Neural progenitor cell (in vitro differentiated cells): ENCODE data around the gene CAMSAP3. TPM values are rescaled to one million over a fixed set of nuclear protein-coding genes. Genes with fewer than 3 reads are reported as not detected.

Source experiments
- DNase-seq: peaks from one replicate; pipeline ENCODE4 v3.0.0-alpha.2; 2016; ENCODE audit warnings: low spot score
- H2AFZ ChIP-seq: fragments of 200-600 bp; sonication (generic); replicated peaks from 2 replicates; pipeline ENCODE4 v1.6.1; 2016; ENCODE audit warnings: antibody characterized with exemption
- H3F3A ChIP-seq: fragments of 200-600 bp; sonication (generic); 2 replicates; pipeline ENCODE4 v1.6.1; 2016; ENCODE audit warnings: antibody characterized with exemption, low read depth
- H3K27ac ChIP-seq: fragments of 200-600 bp; sonication (generic); 2 replicates; pipeline ENCODE4 v1.5.1; 2016; ENCODE audit warnings: mild to moderate bottlenecking
- H3K27me3 ChIP-seq: fragments of 200-600 bp; sonication (generic); 2 replicates; pipeline ENCODE4 v1.6.1; 2016; ENCODE audit warnings: mild to moderate bottlenecking, moderate library complexity
- H3K36me3 ChIP-seq: fragments of 200-600 bp; sonication (generic); 2 replicates; pipeline ENCODE4 v1.5.1; 2016
- H3K4me1 ChIP-seq: fragments of 200-600 bp; sonication (generic); 2 replicates; pipeline ENCODE4 v1.6.1; 2016; ENCODE audit warnings: mixed run types
- H3K4me2 ChIP-seq: fragments of 200-600 bp; sonication (generic); 2 replicates; pipeline ENCODE4 v1.6.1; 2016
- H3K4me3 ChIP-seq: fragments of 200-600 bp; sonication (generic); 2 replicates; pipeline ENCODE4 v1.5.1; 2016
- H3K79me2 ChIP-seq: fragments of 200-600 bp; sonication (generic); 2 replicates; pipeline ENCODE4 v1.6.1; 2016; ENCODE audit warnings: low read depth
- H3K9ac ChIP-seq: fragments of 200-600 bp; sonication (generic); 2 replicates; pipeline ENCODE4 v1.6.1; 2016
- H3K9me3 ChIP-seq: fragments of 200-600 bp; sonication (generic); 2 replicates; pipeline ENCODE4 v1.5.1; 2016; ENCODE audit warnings: low read depth
- H4K20me1 ChIP-seq: fragments of 200-600 bp; sonication (generic); 2 replicates; pipeline ENCODE4 v1.6.1; 2016; ENCODE audit warnings: low read depth
- H3K27ac Mint-ChIP-seq: 3 replicates; pipeline ENCODE4 v1.8.0; 2021; ENCODE audit warnings: mixed read lengths
- H3K27me3 Mint-ChIP-seq: 2 replicates; pipeline ENCODE4 v1.8.0; 2022; ENCODE audit warnings: low read depth, mild to moderate bottlenecking, inconsistent platforms, moderate library complexity, mixed read lengths; ENCODE audit not compliant: insufficient read depth
- H3K36me3 Mint-ChIP-seq: 3 replicates; pipeline ENCODE4 v1.8.0; 2021; ENCODE audit warnings: mixed read lengths
- H3K4me1 Mint-ChIP-seq: 3 replicates; pipeline ENCODE4 v1.8.0; 2021; ENCODE audit warnings: mixed read lengths
- H3K4me3 Mint-ChIP-seq: 3 replicates; pipeline ENCODE4 v1.8.0; 2021; ENCODE audit warnings: mild to moderate bottlenecking, moderate library complexity, mixed read lengths
- H3K9me3 Mint-ChIP-seq: 3 replicates; pipeline ENCODE4 v1.8.0; 2020; ENCODE audit warnings: mixed read lengths
- EZH2 ChIP-seq: fragments of 200-600 bp; sonication (generic); IDR thresholded peaks from 2 replicates; pipeline ENCODE4 v1.6.1; 2017; ENCODE audit warnings: antibody characterized with exemption, mild to moderate bottlenecking, moderate library complexity
- EZH2phosphoT487 ChIP-seq: fragments of 200-600 bp; sonication (generic); IDR thresholded peaks from 2 replicates; pipeline ENCODE4 v1.6.1; 2017; ENCODE audit warnings: antibody characterized with exemption
- total RNA-seq: library from RNA; depleted of rRNA; stranded (reverse); fragments of >200 nt; gene quantifications from 2 replicates; pipeline ENCODE4 v1.2.3, GENCODE V29; 2015; ENCODE audit warnings: low replicate concordance
- TF ChIP-seq, protein P1 (sequence below): fragments of 200-600 bp; sonication (generic); IDR thresholded peaks from 2 replicates; pipeline ENCODE4 v1.5.1; 2017; ENCODE audit warnings: antibody characterized with exemption, mild to moderate bottlenecking

Gene CAMSAP3
- total RNA-seq, 1 donor from 2014 or later = 2.7 TPM

GRCh38 chr19:7552781-7553180 lies 42.9 kb upstream of the CAMSAP3 start:
- Histone ChIP-seq H3K9ac (no peak overlapping the region), H2AFZ (no peak overlapping the region), H3K9me3 (no peaks in the 10 kb centered on the region), H3F3A (peaks cover 7% of the 10 kb centered on the region), H4K20me1 (no peaks in the 10 kb centered on the region), H3K27ac (no peak overlapping the region), H3K4me3 (no peak overlapping the region), H3K36me3 (no peaks in the 10 kb centered on the region), H3K4me2 (no peak overlapping the region), H3K27me3 (no peaks in the 10 kb centered on the region), H3K4me1 (no peaks in the 10 kb centered on the region), H3K79me2 (no peaks in the 10 kb centered on the region)
- Mint-ChIP-seq H3K4me1 (peaks cover 4% of the 10 kb centered on the region), H3K4me3 (no peak overlapping the region), H3K27ac (no peak overlapping the region), H3K36me3 (peaks cover 14% of the 10 kb centered on the region), H3K9me3 (no peaks in the 10 kb centered on the region), H3K27me3 (peaks cover 7% of the 10 kb centered on the region)
- TF ChIP-seq, protein P1, sequence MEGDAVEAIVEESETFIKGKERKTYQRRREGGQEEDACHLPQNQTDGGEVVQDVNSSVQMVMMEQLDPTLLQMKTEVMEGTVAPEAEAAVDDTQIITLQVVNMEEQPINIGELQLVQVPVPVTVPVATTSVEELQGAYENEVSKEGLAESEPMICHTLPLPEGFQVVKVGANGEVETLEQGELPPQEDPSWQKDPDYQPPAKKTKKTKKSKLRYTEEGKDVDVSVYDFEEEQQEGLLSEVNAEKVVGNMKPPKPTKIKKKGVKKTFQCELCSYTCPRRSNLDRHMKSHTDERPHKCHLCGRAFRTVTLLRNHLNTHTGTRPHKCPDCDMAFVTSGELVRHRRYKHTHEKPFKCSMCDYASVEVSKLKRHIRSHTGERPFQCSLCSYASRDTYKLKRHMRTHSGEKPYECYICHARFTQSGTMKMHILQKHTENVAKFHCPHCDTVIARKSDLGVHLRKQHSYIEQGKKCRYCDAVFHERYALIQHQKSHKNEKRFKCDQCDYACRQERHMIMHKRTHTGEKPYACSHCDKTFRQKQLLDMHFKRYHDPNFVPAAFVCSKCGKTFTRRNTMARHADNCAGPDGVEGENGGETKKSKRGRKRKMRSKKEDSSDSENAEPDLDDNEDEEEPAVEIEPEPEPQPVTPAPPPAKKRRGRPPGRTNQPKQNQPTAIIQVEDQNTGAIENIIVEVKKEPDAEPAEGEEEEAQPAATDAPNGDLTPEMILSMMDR = no peak
- TF ChIP-seq EZH2 = no peak
- TF ChIP-seq EZH2phosphoT487 = no peak
- no peak for DNase-seq

- H4K20me1 ChIP-seq = no peaks in the 10 kb centered on the region
- Mint-ChIP-seq H3K4me3 (no peak overlapping the region), H3K27me3 (peaks cover 8% of the 10 kb centered on the region), H3K27ac (no peak overlapping the region), H3K36me3 (peaks cover 20% of the 10 kb centered on the region), H3K4me1 (peaks cover 4% of the 10 kb centered on the region), H3K9me3 (no peaks in the 10 kb centered on the region)
- no peaks in the 10 kb centered on the region for H3K79me2 ChIP-seq
- peaks cover 7% of the 10 kb centered on the region for H3F3A ChIP-seq
- no peak overlapping the region for H3K27ac ChIP-seq
- no peaks in the 10 kb centered on the region for H3K27me3 ChIP-seq
- no peaks in the 10 kb centered on the region for H3K4me1 ChIP-seq
- no peak overlapping the region for H3K4me3 ChIP-seq
- no peak overlapping the region for H2AFZ ChIP-seq
- no peak overlapping the region for H3K9ac ChIP-seq
- no peaks in the 10 kb centered on the region for H3K9me3 ChIP-seq
- TF ChIP-seq EZH2 = no peak
- TF ChIP-seq, protein P1 = no peak
- TF ChIP-seq EZH2phosphoT487 = no peak
- no peak for DNase-seq
- H3K36me3 ChIP-seq = no peaks in the 10 kb centered on the region
- no peak overlapping the region for H3K4me2 ChIP-seq
Observed at GRCh38 chr19:7554565-7554964, 41.1 kb upstream of the CAMSAP3 start.

DNA sequence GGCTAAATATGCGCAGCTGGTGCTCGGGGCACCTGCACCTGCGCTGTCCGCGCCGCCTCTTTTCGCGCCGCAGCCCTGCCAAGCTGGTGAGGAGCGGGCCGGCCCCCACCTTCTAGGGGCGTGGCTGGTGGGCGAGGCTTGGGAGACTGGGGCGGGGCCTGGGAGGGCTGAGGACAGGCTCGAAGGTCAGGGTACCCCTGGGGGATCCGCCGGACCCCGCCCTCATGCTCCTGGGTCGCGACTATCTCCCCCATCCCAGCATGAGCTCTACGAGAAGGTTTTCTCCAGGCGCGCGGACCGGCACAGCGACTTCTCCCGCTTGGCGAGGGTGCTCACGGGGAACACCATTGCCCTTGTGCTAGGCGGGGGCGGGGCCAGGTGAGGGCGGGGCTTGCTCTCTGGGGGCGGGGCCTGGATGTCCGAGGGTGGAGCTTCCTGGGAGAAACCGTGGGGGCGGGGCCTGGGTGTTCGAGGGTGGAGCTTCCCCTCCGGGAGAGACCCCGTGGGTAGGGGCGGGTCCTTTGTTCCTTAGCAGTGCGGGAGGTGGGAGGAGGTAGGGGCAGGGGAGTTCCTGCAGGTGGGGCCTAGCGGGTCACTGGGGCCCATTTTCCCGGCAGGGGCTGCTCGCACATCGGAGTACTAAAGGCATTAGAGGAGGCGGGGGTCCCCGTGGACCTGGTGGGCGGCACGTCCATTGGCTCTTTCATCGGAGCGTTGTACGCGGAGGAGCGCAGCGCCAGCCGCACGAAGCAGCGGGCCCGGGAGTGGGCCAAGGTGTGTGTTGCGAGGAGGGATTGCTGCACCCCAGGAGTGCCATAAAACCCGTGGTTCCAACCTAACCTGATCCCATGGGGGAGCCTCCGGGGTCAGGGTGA lies 40.4 kb upstream of the CAMSAP3 start:
- Histone ChIP-seq H2AFZ (no peak overlapping the region), H3K9me3 (no peaks in the 10 kb centered on the region), H4K20me1 (no peaks in the 10 kb centered on the region), H3K4me2 (no peak overlapping the region), H3K36me3 (no peaks in the 10 kb centered on the region), H3K27me3 (no peaks in the 10 kb centered on the region), H3K27ac (no peak overlapping the region), H3K4me1 (no peaks in the 10 kb centered on the region), H3K79me2 (no peaks in the 10 kb centered on the region), H3K4me3 (no peak overlapping the region), H3F3A (peaks cover 7% of the 10 kb centered on the region), H3K9ac (no peak overlapping the region)
- H3K27me3 Mint-ChIP-seq = peaks cover 5% of the 10 kb centered on the region
- TF ChIP-seq, protein P1 = no peak
- TF ChIP-seq EZH2 = no peak
- TF ChIP-seq EZH2phosphoT487 = no peak
- no peak overlapping the region for H3K4me3 Mint-ChIP-seq
- H3K36me3 Mint-ChIP-seq = peaks cover 17% of the 10 kb centered on the region
- DNase-seq = peak; percentile 46
- H3K4me1 Mint-ChIP-seq = peaks cover 4% of the 10 kb centered on the region
- H3K27ac Mint-ChIP-seq = no peak overlapping the region
- no peaks in the 10 kb centered on the region for H3K9me3 Mint-ChIP-seq
